ENCODE data around the gene CPT1A.

CPT1A gene

DNA sequence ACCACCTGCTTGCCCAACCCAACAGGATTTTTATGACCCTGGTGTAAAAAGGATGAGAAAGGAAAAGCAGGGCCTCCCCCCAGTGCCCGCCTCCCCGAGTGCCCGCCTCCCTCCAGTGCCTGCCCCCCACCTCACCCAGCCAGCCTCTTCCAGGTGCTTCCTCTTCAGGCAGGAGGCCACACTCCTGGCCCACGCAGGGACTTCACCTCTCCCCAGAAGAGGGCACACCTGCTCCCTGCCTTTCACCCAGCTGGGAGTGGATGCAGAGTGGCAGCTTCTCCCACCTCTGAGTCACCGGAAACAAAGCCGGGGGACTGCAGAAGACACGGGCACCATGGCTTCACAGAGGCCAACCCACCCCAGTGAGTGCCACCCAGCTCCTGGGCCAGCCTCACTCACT, 16.1 kb downstream of the CPT1A start:
- peak in 1 of 2 donors; percentile 13 for DNase-seq (ENCODE audit: low read depth in 2 of 2)
- H3K4me3 ChIP-seq (replicated peaks in 1 of 2; ENCODE audit: low read depth in 2 of 2, low read length in 2 of 2), result no peak overlapping the region
- TF ChIP-seq, protein P1, sequence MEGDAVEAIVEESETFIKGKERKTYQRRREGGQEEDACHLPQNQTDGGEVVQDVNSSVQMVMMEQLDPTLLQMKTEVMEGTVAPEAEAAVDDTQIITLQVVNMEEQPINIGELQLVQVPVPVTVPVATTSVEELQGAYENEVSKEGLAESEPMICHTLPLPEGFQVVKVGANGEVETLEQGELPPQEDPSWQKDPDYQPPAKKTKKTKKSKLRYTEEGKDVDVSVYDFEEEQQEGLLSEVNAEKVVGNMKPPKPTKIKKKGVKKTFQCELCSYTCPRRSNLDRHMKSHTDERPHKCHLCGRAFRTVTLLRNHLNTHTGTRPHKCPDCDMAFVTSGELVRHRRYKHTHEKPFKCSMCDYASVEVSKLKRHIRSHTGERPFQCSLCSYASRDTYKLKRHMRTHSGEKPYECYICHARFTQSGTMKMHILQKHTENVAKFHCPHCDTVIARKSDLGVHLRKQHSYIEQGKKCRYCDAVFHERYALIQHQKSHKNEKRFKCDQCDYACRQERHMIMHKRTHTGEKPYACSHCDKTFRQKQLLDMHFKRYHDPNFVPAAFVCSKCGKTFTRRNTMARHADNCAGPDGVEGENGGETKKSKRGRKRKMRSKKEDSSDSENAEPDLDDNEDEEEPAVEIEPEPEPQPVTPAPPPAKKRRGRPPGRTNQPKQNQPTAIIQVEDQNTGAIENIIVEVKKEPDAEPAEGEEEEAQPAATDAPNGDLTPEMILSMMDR (IDR thresholded peaks at IDR 0.05; ENCODE audit: low read depth, low read length), result no peak

DNA sequence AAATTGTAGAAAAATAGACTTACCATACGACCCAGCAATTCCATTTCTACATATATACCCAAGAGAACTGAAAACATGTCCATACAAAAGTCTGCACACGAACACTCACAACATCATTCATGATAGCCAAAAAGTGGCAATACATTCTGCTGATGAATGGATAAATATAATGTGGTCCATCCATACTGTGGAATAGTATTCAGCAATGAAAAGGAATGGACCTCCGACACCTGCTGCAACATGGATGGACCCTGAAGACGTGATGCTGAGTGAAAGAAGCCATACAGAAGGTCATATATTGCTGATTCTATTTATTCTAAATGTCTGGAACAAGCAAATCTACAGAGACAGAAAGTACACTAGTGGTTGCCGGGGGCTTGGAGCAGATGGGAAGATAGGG, 19.2 kb downstream of the CPT1A start:
- TF ChIP-seq, protein P1 (IDR thresholded peaks at IDR 0.05; ENCODE audit: low read depth, low read length), result no peak
- no peak for DNase-seq (ENCODE audit: low read depth in 2 of 2)
- no peak overlapping the region for H3K4me3 ChIP-seq (replicated peaks in 1 of 2; ENCODE audit: low read depth in 2 of 2, low read length in 2 of 2)

DNA sequence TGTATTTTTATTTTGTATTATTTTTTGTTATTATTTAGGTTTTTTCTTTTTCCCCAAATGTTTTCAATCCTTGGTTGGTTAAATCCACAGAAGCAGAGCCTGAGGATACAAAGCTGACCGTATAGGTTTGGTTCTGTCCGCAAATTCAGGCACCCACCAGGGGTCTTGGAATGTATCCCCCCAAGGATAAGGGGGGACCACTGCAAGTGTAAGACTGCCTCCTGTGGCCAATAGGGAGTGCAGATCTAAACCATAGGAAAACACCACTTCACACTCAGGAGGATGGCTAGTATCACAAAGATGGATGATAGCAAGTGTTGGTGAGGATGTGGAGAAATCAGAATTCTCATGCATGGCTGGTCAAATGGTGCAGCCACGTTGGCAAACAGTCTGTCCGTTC, 20.0 kb downstream of the CPT1A start:
- TF ChIP-seq, protein P1 (IDR thresholded peaks at IDR 0.05; ENCODE audit: low read depth, low read length), result no peak
- DNase-seq (ENCODE audit: low read depth in 2 of 2), result no peak
- H3K4me3 ChIP-seq (replicated peaks in 1 of 2; ENCODE audit: low read depth in 2 of 2, low read length in 2 of 2), result no peak overlapping the region

DNA sequence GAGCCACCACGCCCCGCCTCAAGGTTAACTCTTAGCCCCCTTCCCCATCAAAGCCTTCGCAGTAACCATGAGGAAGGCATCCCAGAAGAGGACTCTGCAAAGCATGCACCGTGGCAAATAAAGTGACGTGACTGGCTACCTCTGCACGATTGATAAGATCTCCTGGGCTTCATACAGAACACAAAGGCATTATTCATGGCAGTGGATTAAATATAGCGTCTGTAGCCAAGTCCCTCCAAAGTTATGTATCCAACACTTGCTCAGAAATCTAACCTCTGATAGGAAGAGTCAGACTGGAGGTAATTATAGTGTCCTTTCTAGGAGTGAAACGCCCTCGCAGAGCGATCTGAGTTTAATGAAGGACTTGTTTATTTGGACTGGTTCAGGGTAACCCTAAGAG, 22.4 kb downstream of the CPT1A start:
- H3K4me3 ChIP-seq (replicated peaks in 1 of 2; ENCODE audit: low read depth in 2 of 2, low read length in 2 of 2), result no peak overlapping the region
- TF ChIP-seq, protein P1 (IDR thresholded peaks at IDR 0.05; ENCODE audit: low read depth, low read length), result no peak
- no peak for DNase-seq (ENCODE audit: low read depth in 2 of 2)

DNA sequence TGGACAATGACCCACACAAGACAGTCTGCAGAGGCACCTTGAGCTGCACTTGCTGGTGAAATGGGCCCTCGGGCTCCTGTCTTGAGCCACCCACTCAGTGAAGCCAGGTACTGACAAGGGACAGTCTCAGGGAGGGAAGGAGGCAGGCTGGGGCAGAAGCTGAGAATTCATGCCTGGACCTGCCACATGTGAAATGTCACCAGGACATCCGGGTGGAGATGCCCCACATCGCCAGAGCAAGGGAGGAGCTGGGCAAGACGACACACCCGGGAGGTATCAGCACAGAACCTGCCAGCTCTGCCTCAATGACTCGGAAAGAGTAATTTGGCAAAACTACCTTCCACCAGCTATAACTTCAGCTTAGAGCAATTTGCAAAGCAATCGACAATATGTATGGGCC, 23.5 kb downstream of the CPT1A start:
- no peak for DNase-seq (ENCODE audit: low read depth in 2 of 2)
- TF ChIP-seq, protein P1 (IDR thresholded peaks at IDR 0.05; ENCODE audit: low read depth, low read length), result no peak
- H3K4me3 ChIP-seq (replicated peaks in 1 of 2; ENCODE audit: low read depth in 2 of 2, low read length in 2 of 2), result no peak overlapping the region

DNA sequence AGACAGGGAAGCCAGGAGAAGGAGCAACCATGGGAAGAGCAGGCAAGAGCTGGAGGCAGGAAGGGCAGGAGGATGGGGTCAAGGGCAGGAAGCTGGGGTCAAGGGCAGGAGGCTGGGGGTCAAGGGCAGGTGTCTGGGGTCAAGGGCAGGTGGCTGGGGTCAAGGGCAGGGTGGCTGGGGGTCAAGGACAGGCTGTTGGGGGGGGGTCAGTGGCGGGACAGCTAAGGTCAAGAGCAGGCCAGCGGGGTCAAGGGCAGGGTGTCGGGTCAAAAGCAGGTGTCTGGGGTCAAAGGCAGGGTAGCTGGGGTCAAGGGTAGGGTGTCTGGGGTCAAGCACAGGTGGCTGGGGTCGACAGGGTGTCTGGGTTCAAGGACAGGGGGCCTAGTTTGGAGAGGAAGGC, 24.2 kb downstream of the CPT1A start:
- DNase-seq (ENCODE audit: low read depth in 2 of 2), result no peak
- TF ChIP-seq, protein P1 (IDR thresholded peaks at IDR 0.05; ENCODE audit: low read depth, low read length), result no peak
- H3K4me3 ChIP-seq (replicated peaks in 1 of 2; ENCODE audit: low read depth in 2 of 2, low read length in 2 of 2), result no peak overlapping the region

DNA sequence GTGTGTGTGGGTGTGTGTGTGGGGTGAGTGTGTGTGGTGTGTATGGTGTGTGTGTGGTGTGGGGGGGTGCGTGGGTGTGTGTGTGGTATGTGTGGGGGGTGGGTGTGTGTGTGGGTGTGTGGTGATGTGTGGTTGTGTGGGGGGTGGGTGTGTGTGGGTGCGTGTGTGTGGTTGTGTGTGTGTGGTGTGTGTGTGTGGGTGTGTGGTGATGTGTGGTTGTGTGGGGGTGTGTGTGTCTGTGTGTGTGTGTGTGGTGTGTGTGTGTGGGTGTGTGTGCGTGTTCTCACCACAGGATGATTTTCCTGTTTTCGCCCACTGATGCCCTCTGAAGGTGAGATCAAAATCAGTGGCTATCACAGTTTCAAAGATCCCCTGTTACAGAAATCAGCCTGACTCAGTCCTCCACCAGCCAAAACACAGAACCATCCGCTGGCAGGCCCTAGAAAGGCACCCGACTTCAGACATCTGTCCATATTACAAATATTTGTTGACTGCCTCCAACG, 24.7 kb downstream of the CPT1A start:
- no peak overlapping the region for H3K4me3 ChIP-seq (replicated peaks in 1 of 2; ENCODE audit: low read depth in 2 of 2, low read length in 2 of 2)
- TF ChIP-seq, protein P1 (IDR thresholded peaks at IDR 0.05; ENCODE audit: low read depth, low read length), result no peak
- no peak for DNase-seq (ENCODE audit: low read depth in 2 of 2)
